Measurements from ENCODE around the gene ANO6.
"Not testable (repeated sequence)": the region's sequence is repeated elsewhere in the genome, so short reads cannot be mapped to it uniquely, and the experiment has no call there.

The ANO6 gene

GRCh38 chr12:45298721-45299692, 83.1 kb downstream of the ANO6 start:
- DNase-seq (ENCODE audit: low read depth, low spot score): no peak
- no peak overlapping the region for H3K4me3 ChIP-seq (ENCODE audit: low read length)

GRCh38 chr12:45302621-45303369, 86.9 kb downstream of the ANO6 start:
- DNase-seq (ENCODE audit: low read depth, low spot score): no peak

GRCh38 chr12:45303945-45304344, 88.0 kb downstream of the ANO6 start:
- no peak overlapping the region for H3K4me3 ChIP-seq (ENCODE audit: low read length)
- DNase-seq (ENCODE audit: low read depth, low spot score): no peak

More at GRCh38 chr12:45302621-45303369, 86.9 kb downstream of the ANO6 start:
- H3K4me3 ChIP-seq (ENCODE audit: low read length): no peak overlapping the region

DNA sequence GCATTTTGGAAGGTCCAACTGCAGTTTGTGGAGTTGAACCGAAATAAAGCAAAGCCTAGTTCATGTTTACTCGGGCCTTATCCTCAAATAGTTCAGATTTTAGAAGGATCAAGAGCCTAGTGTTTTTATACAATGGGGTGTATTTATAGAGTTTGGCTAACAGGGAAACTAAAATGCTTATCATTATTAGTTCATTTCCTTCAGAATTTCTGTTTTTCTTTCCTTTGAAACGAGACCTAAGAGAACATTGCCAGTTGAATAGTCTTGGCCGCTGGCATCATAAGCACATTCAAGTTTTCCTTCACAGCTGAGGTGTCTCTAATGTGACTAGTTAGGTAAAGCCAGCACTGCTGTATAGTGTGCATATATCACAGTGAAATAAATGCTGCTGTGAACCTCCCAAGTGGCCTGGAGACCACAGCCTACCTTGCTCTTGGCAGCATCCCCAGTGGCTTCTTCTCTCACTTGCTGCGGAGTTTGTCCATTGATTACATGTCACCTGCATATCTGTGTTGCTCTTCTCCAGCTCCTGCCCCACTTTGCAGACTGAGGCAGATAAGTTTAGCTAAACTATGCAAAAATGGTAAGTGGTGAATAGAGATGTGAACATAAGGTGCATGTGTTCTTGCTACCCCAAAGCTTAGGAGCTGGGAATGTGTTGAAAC, 88.8 kb downstream of the ANO6 start:
- no peak for DNase-seq (ENCODE audit: low read depth, low spot score)
- no peak overlapping the region for H3K4me3 ChIP-seq (ENCODE audit: low read length)

DNA sequence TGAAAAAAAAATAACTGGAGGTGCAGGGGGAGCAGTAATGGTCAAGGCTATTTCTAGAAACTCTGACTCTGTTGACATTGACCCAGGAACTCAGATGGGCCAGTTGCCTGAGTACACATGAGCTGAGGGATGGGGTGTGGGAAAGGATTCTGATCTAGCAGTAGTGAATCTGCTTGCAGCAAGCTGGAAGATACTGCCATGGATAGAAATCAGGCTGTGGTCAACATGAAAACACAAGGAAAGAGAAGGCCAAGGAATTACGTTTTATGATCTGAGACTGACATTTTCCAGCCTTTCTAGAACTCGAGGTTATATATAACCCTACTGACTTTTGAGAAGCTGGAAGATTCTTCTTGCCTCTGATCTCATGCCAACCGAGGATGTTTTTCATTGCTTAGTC, 90.0 kb downstream of the ANO6 start:
- no peak for DNase-seq (ENCODE audit: low read depth, low spot score)

DNA sequence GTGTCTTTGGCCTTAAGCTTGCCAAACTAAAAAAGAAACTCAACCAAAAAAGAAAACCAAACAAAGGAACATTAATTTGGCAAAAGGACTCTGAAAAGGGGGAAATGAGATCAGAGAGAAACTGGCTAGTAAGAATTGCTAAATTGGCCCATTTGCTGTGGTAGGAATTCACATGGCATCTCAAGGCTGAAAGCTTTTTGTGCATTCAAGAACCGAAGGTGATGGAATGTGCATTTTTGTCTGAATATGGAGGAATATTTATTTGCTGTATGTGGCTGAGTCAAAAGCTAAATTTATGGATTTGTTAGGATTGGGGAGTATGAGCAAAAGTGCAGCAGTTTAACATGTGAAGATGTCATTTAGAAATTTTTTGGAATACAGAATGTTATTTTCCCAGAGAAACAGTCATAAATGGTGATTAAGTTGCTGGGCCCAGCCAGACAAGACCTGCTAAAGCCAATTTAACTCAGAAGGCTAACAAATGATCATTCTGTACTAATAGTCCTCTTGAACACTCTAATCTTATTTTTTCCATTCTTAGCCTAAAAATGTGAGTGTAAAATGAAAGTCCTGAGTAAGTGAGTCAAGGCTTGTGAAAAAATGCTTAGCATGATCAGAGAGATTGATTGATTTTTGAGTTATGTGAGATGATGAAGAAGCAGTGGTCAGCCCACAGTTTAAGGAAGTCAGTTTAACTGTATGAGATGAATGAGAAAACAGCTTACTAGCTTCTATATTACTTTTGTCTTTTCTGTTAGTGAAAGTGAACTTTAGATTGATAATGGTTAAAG, 94.1 kb downstream of the ANO6 start:
- no peak overlapping the region for H3K4me3 ChIP-seq (ENCODE audit: low read length)
- no peak for DNase-seq (ENCODE audit: low read depth, low spot score)

More for the DNA sequence above, 90.0 kb downstream of the ANO6 start:
- no peak overlapping the region for H3K4me3 ChIP-seq (ENCODE audit: low read length)

- DNase-seq (ENCODE audit: low read depth, low spot score): no peak
- H3K4me3 ChIP-seq (ENCODE audit: low read length): no peak overlapping the region
These were observed 94.7 kb downstream of the ANO6 start for GRCh38 chr12:45310627-45310968.

DNA sequence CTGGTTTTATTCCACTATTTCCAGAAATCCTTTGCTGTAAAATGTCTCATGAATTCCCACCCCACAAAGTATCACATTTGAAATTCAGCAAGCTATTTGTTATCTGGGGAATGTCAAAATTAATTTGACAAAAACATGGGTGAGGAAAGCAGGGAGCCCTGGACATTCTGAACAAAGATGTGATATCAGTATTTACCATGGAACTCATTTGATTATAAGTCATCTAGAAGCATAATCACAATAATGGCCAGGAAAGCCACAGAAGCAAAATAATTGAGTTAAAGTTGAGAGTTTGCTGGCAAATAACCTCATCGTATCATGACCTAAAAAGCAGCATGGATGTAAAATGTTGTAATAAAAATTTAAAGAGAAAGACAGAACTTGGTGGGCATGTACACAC, 96.1 kb downstream of the ANO6 start:
- DNase-seq (ENCODE audit: low read depth, low spot score): no peak
- H3K4me3 ChIP-seq (ENCODE audit: low read length): no peak overlapping the region

- no peak for DNase-seq (ENCODE audit: low read depth, low spot score)
- no peak overlapping the region for H3K4me3 ChIP-seq (ENCODE audit: low read length)
These were observed 98.9 kb downstream of the ANO6 start for GRCh38 chr12:45314770-45315169.

DNA sequence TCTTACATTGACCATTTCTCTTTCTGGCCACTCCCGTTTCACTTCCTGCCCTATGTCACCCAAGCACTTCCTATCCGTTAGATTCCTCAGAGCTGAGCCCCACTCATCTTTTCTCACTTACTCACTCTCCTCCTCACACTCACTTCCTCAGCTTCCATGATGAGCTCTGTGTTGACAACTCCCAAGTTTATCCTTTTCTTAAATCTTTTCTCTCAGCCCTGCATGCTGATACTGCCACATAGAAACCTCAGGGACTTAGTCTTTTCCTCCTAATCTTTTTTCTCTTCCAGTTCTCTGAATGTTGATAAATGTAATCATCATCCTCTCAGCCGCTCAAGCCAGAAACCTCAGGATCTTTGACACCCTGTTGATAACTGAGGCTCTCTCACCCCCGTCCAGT, 99.6 kb downstream of the ANO6 start:
- DNase-seq (ENCODE audit: low read depth, low spot score): no peak
- no peak overlapping the region for H3K4me3 ChIP-seq (ENCODE audit: low read length)

- not testable (repeated sequence) for DNase-seq (ENCODE audit: low read depth, low spot score); H3K4me3 ChIP-seq (ENCODE audit: low read length)
These were observed 101.4 kb downstream of the ANO6 start for GRCh38 chr12:45317261-45317660.

DNA sequence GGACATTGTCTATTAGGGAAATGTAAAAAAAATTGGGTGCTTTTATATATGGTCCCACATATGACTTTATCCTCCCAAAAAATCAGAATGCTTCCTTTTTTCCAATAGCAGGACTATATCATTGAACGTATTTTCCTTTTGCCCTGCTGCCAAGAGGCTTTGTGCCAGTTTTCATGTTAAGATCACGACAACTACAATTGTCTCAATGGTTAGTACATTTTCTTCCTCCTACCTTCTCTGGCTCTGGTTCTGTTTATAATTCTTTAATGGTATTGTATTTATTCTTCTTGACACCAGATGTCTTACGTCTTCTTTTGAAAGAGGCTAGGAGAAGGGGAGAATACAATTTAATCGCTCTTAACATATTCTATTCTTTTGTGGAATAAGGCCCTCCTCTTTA, 106.9 kb downstream of the ANO6 start:
- no peak overlapping the region for H3K4me3 ChIP-seq (ENCODE audit: low read length)
- no peak for DNase-seq (ENCODE audit: low read depth, low spot score)

DNA sequence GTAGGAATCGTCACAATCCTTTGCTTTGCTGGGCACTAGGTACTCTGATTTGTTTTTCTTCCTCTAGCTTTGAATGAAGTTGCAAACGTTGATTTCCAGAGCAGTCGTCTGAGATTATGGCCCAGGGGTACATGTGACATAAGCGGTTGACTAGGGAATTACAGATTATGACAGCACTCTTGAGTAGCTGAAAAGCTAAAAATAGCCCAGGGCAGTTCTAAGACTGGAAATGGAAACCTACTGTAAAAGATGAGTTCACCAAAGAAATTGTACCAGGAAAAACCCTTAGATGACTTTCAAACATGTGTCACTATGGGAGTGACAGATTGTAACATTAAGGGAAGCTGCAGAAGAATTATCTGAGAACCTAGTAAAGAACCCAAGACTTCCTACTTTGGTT, 108.5 kb downstream of the ANO6 start:
- H3K4me3 ChIP-seq (ENCODE audit: low read length): no peak overlapping the region
- no peak for DNase-seq (ENCODE audit: low read depth, low spot score)

DNA sequence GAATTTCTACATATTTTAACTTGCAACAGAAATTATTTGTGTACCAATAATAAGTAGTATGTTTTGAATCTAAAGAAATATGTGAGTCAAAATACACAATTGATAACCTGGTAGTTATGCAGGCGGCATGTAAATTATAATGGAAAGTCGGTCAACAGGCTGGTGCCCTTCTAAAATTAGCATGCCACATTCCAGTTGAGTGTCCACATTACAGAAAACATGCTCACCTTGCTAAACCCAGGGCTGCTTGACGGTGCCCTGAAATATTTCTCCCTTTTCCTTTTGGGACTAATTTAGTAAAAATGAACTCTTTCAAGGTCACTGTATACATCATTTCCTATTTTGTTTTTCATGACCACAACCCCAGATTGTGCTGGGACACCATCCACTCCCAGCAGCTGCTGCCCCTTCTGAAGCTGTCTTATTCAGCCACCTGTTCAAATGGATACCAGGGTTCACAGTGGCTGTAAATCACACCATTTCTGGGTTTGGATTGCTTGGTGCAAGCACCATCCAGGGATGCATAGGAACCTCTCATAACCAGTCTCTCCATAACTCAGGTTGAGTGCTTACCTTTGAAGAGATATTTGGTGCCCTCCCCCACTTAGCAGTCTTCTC, 110.6 kb downstream of the ANO6 start:
- no peak for DNase-seq (ENCODE audit: low read depth, low spot score)

DNA sequence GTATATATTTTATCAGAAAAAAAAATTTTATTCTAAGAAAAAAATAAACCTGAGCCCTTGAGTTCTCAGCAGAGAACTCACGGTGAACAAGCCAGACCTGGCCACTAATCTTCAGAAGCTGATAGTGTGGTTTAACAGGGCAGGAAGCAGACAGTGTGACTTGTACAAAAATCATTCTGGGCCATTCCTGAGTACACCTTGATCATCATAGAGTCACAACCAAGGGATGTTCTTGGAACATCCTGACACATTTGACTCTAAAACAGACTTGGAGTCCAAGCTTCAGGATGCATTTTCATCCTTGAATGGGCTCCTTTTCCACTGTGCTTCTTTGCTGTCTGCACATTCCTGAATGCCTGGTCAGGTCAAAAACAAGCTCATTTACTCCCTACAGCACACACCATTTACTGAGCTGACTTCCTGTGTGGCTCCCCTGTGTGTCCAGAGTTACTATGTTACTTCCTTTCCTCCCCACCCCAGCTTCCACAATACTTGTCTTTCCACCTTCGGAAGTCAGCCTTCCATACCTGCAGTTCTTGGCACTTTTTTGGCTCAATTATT, 112.0 kb downstream of the ANO6 start:
- no peak overlapping the region for H3K4me3 ChIP-seq (ENCODE audit: low read length)
- DNase-seq (ENCODE audit: low read depth, low spot score): peak; percentile 7

More for the DNA sequence above, 110.6 kb downstream of the ANO6 start:
- no peak overlapping the region for H3K4me3 ChIP-seq (ENCODE audit: low read length)

DNA sequence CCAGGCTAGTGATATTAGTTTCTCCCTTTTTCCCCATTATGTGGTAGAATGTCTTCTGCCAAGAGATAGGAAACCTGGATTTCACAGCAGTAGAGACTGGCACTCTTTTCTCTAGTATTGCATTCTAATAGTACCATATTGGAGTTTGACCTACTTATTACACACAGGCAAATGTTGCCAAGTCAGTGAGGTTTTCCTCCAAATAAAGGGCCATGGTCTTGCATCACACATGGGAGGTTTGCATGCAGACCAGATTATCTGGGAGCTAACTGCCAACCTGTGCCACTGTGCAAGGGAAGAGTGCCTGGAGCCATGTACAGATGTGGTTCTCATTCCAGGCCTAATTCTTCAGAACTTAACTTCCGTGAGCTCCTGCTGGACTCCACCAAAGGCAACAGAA, 113.3 kb downstream of the ANO6 start:
- DNase-seq (ENCODE audit: low read depth, low spot score): no peak

GRCh38 chr12:45329702-45330101, 113.8 kb downstream of the ANO6 start:
- no peak overlapping the region for H3K4me3 ChIP-seq (ENCODE audit: low read length)
- no peak for DNase-seq (ENCODE audit: low read depth, low spot score)

More for the DNA sequence above, 113.3 kb downstream of the ANO6 start:
- H3K4me3 ChIP-seq (ENCODE audit: low read length): no peak overlapping the region

DNA sequence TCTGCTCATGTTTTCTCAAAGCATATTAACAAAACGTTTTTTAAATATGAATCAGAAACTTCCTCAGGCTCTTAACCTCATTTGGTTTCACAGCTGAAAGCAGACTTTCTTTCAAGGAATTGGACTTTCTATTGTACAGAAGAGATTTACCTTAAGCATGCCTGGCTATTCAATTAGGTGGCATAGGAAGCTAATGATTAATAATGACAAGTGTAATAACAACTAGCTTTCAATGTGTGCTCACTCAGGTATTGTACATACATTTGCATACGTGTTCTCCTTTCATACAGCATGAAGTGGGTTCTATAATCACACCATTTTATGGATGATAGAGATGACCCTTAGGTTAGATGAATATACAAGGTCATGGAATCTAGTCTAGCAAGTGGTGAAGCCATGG, 115.7 kb downstream of the ANO6 start:
- no peak for DNase-seq (ENCODE audit: low read depth, low spot score)
- no peak overlapping the region for H3K4me3 ChIP-seq (ENCODE audit: low read length)
